ENCODE results near the gene WDR49. TPM values are rescaled to one million over a fixed set of nuclear protein-coding genes. Genes with fewer than 3 reads are reported as not detected.

The WDR49 gene
- total RNA-seq, 1 experiment from 2014 or later, result 1.3 TPM

DNA sequence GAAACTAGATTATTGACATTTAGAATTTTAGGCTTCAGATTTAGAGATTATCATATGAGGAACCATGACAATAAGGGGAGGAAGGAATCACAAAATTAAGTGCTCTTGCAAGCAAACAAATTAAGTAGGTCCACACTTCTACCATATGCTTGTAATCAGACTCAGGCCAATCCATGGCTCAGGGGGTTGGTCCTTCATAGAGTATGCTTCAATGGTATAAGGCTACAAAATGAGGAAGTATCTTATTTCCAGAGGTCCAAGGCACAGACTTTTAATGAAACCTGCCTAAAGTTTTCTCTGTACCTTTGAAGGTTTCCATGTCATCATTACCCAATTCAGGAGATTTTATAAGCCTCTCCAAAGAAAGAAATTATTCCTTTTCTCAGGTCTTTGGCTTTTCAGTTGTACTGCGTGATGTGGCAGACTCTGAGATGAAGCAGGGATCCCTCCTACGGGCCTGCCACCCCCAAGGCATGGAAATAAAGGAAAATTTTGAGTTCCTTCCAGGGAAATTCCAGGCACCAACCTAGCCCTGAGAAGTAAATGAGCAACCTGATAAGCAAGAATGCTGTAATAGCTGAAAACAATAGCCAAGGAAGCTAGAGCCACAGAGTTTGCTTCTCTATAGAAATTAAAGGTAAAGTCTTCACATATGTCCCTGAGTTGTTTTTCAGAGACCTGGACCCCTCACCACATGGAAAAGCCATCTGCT lies 216.2 kb downstream of the WDR49 start:
- Histone ChIP-seq H2BK5ac (ENCODE audit: insufficient read length, low read length) (no peak overlapping the region), H3K23me2 (ENCODE audit: insufficient read length, low read depth, low read length, poor library complexity, severe bottlenecking) (no peaks in the 10 kb centered on the region), H3K4me2 (ENCODE audit: insufficient read depth, insufficient read length, low read length) (no peak overlapping the region), H3K14ac (ENCODE audit: insufficient read depth, low read length) (no peak overlapping the region), H3K79me2 (ENCODE audit: insufficient read depth, low read length) (no peaks in the 10 kb centered on the region), H2AK5ac (ENCODE audit: insufficient read length, low read length) (no peak overlapping the region), H3K18ac (ENCODE audit: insufficient read length, low read depth, low read length) (no peak overlapping the region), H2AFZ (ENCODE audit: low read length) (no peak overlapping the region), H3K23ac (ENCODE audit: insufficient read length, low read depth, low read length) (no peak overlapping the region), H3K27me3 (ENCODE audit: insufficient read depth, low read length) (no peaks in the 10 kb centered on the region), H3K56ac (ENCODE audit: insufficient read length, low read depth, low read length) (no peak overlapping the region), H3K79me1 (ENCODE audit: insufficient read depth, low read depth, low read length, poor library complexity, severe bottlenecking) (no peaks in the 10 kb centered on the region), H3T11ph (ENCODE audit: low read length) (no peak overlapping the region), H2BK12ac (ENCODE audit: insufficient read length, low read depth, low read length) (no peak overlapping the region), H3K4ac (ENCODE audit: low read depth, low read length) (no peak overlapping the region), H2BK20ac (ENCODE audit: low read depth, low read length, poor library complexity, severe bottlenecking) (no peak overlapping the region), H2BK120ac (ENCODE audit: low read depth, low read length, poor library complexity, severe bottlenecking) (no peak overlapping the region), H4K20me1 (ENCODE audit: control insufficient read depth, insufficient read depth, insufficient read length) (no peaks in the 10 kb centered on the region), H3K4me1 (ENCODE audit: insufficient read depth, low read length) (no peaks in the 10 kb centered on the region), H3K27ac (ENCODE audit: insufficient read length, low read depth, low read length) (no peak overlapping the region), H4K8ac (replicated peaks; ENCODE audit: insufficient read length, low read depth, low read length) (no peak overlapping the region), H3K9me3 (ENCODE audit: control insufficient read depth, low read depth, low read length) (no peaks in the 10 kb centered on the region), H2BK15ac (ENCODE audit: low read depth, low read length) (no peak overlapping the region), H3K9ac (ENCODE audit: extremely low read depth, insufficient read length, low read length) (no peak overlapping the region), H4K5ac (ENCODE audit: insufficient read length, low read depth, low read length) (no peak overlapping the region), H4K91ac (ENCODE audit: insufficient read length, low read depth, low read length) (no peak overlapping the region)
- H3K27ac Mint-ChIP-seq, result no peak overlapping the region
- H3K4me1 Mint-ChIP-seq, result peaks cover 2 to 7% of the 10 kb centered on the region in 2 experiments; a peak in 3 of 4 replicates
- TF ChIP-seq, protein P1, sequence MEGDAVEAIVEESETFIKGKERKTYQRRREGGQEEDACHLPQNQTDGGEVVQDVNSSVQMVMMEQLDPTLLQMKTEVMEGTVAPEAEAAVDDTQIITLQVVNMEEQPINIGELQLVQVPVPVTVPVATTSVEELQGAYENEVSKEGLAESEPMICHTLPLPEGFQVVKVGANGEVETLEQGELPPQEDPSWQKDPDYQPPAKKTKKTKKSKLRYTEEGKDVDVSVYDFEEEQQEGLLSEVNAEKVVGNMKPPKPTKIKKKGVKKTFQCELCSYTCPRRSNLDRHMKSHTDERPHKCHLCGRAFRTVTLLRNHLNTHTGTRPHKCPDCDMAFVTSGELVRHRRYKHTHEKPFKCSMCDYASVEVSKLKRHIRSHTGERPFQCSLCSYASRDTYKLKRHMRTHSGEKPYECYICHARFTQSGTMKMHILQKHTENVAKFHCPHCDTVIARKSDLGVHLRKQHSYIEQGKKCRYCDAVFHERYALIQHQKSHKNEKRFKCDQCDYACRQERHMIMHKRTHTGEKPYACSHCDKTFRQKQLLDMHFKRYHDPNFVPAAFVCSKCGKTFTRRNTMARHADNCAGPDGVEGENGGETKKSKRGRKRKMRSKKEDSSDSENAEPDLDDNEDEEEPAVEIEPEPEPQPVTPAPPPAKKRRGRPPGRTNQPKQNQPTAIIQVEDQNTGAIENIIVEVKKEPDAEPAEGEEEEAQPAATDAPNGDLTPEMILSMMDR (conservative IDR thresholded peaks at IDR 0.05), result no peak
- WGBS (ENCODE audit: extremely low coverage, insufficient read length, low lambda C conversion rate), result no CpG with 5 or more reads among the region's 2 CpGs
- H3K36me3 Mint-ChIP-seq (ENCODE audit: insufficient read depth in 1 of 3, low read depth in 3 of 3), result peaks cover 0 to 12% (median 2%) of the 10 kb centered on the region in 3 experiments; a peak in 3 of 7 replicates
- no peaks in the 10 kb centered on the region for H3K27me3 Mint-ChIP-seq (ENCODE audit: low read depth)
- no peak for DNase-seq
- peaks cover 7 to 11% of the 10 kb centered on the region in 2 experiments; a peak in 4 of 5 replicates for H3K9me3 Mint-ChIP-seq
- H3K4me3 Mint-ChIP-seq, result no peak overlapping the region

Other genes starting within 250 kb of the WDR49 start
- 0.22 TPM in 1 of 2 replicates, not detected in the other for gene SERPINI2, start 179.9 kb downstream of the WDR49 start, total RNA-seq (2021)
- 56.9 and 64.3 TPM in 2 replicates for gene PDCD10, start 81.0 kb upstream of the WDR49 start, total RNA-seq (2021)
- gene SERPINI1, start 81.8 kb upstream of the WDR49 start, total RNA-seq (2021), result 5.8 and 6.0 TPM in 2 replicates

All from H9 (cell line).